ENCODE results near the gene FABP3. TPM values are rescaled to one million over a fixed set of nuclear protein-coding genes. Genes with fewer than 3 reads are reported as not detected.

FABP3 gene
- total RNA-seq, 1 experiment from 2014 or later, result not detected

- Histone ChIP-seq H3F3A (ENCODE audit: insufficient read depth, low read depth) (no peaks in the 10 kb centered on the region; the same call in 1 of the 2 replicates), H3K27ac (no peak overlapping the region), H3K27me3 (ENCODE audit: insufficient read depth, low read depth) (no peaks in the 10 kb centered on the region), H3K36me3 (ENCODE audit: low read depth) (no peaks in the 10 kb centered on the region; the same call in 1 of the 2 replicates), H3K79me2 (ENCODE audit: low read depth) (peaks cover 20% of the 10 kb centered on the region; the same call in 1 of the 2 replicates), H3K4me3 (no peak overlapping the region), H3K4me1 (replicated peaks; ENCODE audit: insufficient read depth) (peaks cover 14% of the 10 kb centered on the region), H3K4me2 (no peak overlapping the region), H3K9me2 (ENCODE audit: insufficient read depth) (no peaks in the 10 kb centered on the region), H2AFZ (no peak overlapping the region), H3K9me3 (ENCODE audit: insufficient read depth, low read depth) (no peaks in the 10 kb centered on the region), H4K20me1 (ENCODE audit: insufficient read depth) (no peaks in the 10 kb centered on the region)
- no peak for DNase-seq
- TF ChIP-seq CTCF (conservative IDR thresholded peaks at IDR 0.05) (no peak), EZH2 (IDR thresholded peaks at IDR 0.05; ENCODE audit: low read depth) (no peak)
- ChIA-PET POLR2A (ENCODE audit: unreplicated experiment) (interaction anchor here (0.6 kb wide), 1 partner anchor 228 kb away, joined by 3 read pairs; no protein-coding TSS in a partner anchor), CTCF (no interaction called here)
- intact Hi-C loops (cut with micrococcal nuclease; ENCODE audit: unreplicated experiment), result no loop called here
- no TSS peak for BruUV-seq (replicated peaks)
Observed at GRCh38 chr1:31409946-31410858, 37.3 kb upstream of the FABP3 start.

GRCh38 chr1:31408788-31409318, 36.0 kb upstream of the FABP3 start:
- no peak overlapping the region for H3K27ac ChIP-seq
- H3K4me2 ChIP-seq, result no peak overlapping the region
- H4K20me1 ChIP-seq (ENCODE audit: insufficient read depth), result no peaks in the 10 kb centered on the region
- no peaks in the 10 kb centered on the region for H3F3A ChIP-seq (ENCODE audit: insufficient read depth, low read depth)
- no peaks in the 10 kb centered on the region for H3K9me3 ChIP-seq (ENCODE audit: insufficient read depth, low read depth)
- H3K36me3 ChIP-seq (ENCODE audit: low read depth), result no peaks in the 10 kb centered on the region
- POLR2A ChIA-PET (ENCODE audit: unreplicated experiment), result no interaction called here
- BruUV-seq (replicated peaks), result no TSS peak
- peaks cover 7% of the 10 kb centered on the region; the same call in 1 of the 2 replicates for H3K79me2 ChIP-seq (ENCODE audit: low read depth)
- no peak for TF ChIP-seq CTCF (conservative IDR thresholded peaks at IDR 0.05)
- no peak for TF ChIP-seq EZH2 (IDR thresholded peaks at IDR 0.05; ENCODE audit: low read depth)
- no peak for DNase-seq
- no peaks in the 10 kb centered on the region for H3K27me3 ChIP-seq (ENCODE audit: insufficient read depth, low read depth)
- H3K4me3 ChIP-seq, result no peak overlapping the region
- intact Hi-C loops (cut with micrococcal nuclease; ENCODE audit: unreplicated experiment), result no loop called here
- H2AFZ ChIP-seq, result no peak overlapping the region
- CTCF ChIA-PET, result no interaction called here
- H3K4me1 ChIP-seq (replicated peaks; ENCODE audit: insufficient read depth), result peaks cover 6% of the 10 kb centered on the region
- H3K9me2 ChIP-seq (ENCODE audit: insufficient read depth), result no peaks in the 10 kb centered on the region

- no peak overlapping the region for H2AFZ ChIP-seq
- no peaks in the 10 kb centered on the region for H3K9me2 ChIP-seq (ENCODE audit: insufficient read depth)
- 0 out of 2 replicates have a peak, but pooled peaks cover under 1% of the 10 kb centered on the region for H3K4me1 ChIP-seq (replicated peaks; ENCODE audit: insufficient read depth)
- POLR2A ChIA-PET (ENCODE audit: unreplicated experiment), result no interaction called here
- H3K27ac ChIP-seq, result no peak overlapping the region
- no peaks in the 10 kb centered on the region for H3F3A ChIP-seq (ENCODE audit: insufficient read depth, low read depth)
- H3K9me3 ChIP-seq (ENCODE audit: insufficient read depth, low read depth), result no peaks in the 10 kb centered on the region
- intact Hi-C loops (cut with micrococcal nuclease; ENCODE audit: unreplicated experiment), result no loop called here
- CTCF ChIA-PET, result no interaction called here
- no peaks in the 10 kb centered on the region for H3K79me2 ChIP-seq (ENCODE audit: low read depth)
- H3K4me2 ChIP-seq, result no peak overlapping the region
- no peaks in the 10 kb centered on the region for H3K36me3 ChIP-seq (ENCODE audit: low read depth)
- no peak for TF ChIP-seq CTCF (conservative IDR thresholded peaks at IDR 0.05)
- no peaks in the 10 kb centered on the region for H3K27me3 ChIP-seq (ENCODE audit: insufficient read depth, low read depth)
- no TSS peak for BruUV-seq (replicated peaks)
- no peak for DNase-seq
- no peaks in the 10 kb centered on the region for H4K20me1 ChIP-seq (ENCODE audit: insufficient read depth)
- H3K4me3 ChIP-seq, result no peak overlapping the region
Observed at GRCh38 chr1:31407029-31407626, 34.3 kb upstream of the FABP3 start.

Measured in PC-9 (cell line).